HEK293 (cell line): ENCODE data around the gene LHFPL3.

Experiments
- ATF2 ChIP-seq: fragments of 450-650 bp; formaldehyde crosslinking; IDR thresholded peaks from 2 replicates; pipeline ENCODE4 v1.5.1; 2016; ENCODE audit warnings: missing biosample characterization, missing genetic modification characterization, low read depth
- INSM2 ChIP-seq: fragments of 450-650 bp; formaldehyde crosslinking; IDR thresholded peaks from 2 replicates; pipeline ENCODE4 v1.5.1; 2016; ENCODE audit warnings: missing biosample characterization, missing genetic modification characterization
- REPIN1 ChIP-seq: fragments of 450-650 bp; formaldehyde crosslinking; IDR thresholded peaks from 2 replicates; pipeline ENCODE4 v1.5.1; 2017; ENCODE audit warnings: missing biosample characterization, missing genetic modification characterization, low read depth
- TCF7L2 ChIP-seq: IDR thresholded peaks from 2 replicates; pipeline ENCODE4 v1.6.1; 2011; ENCODE audit warnings: low read depth, mild to moderate bottlenecking, inconsistent platforms, low read length, moderate library complexity, borderline replicate concordance
- ZBTB21 ChIP-seq: fragments of 450-650 bp; formaldehyde crosslinking; IDR thresholded peaks from 2 replicates; pipeline ENCODE4 v1.5.1; 2017; ENCODE audit warnings: missing biosample characterization, missing genetic modification characterization
- ZBTB49 ChIP-seq: fragments of 450-650 bp; formaldehyde crosslinking; IDR thresholded peaks from 2 replicates; pipeline ENCODE4 v1.5.1; 2016; ENCODE audit warnings: missing biosample characterization, missing genetic modification characterization, low read depth
- ZNF175 ChIP-seq: fragments of 450-650 bp; formaldehyde crosslinking; IDR thresholded peaks from 2 replicates; pipeline ENCODE4 v1.5.1; 2016; ENCODE audit warnings: missing biosample characterization, missing genetic modification characterization
- ZNF302 ChIP-seq: fragments of 450-650 bp; formaldehyde crosslinking; IDR thresholded peaks from 2 replicates; pipeline ENCODE4 v1.5.1; 2016; ENCODE audit warnings: missing biosample characterization, missing genetic modification characterization, low read depth
- ZNF654 ChIP-seq: fragments of 450-650 bp; formaldehyde crosslinking; IDR thresholded peaks from 2 replicates; pipeline ENCODE4 v1.5.1; 2016; ENCODE audit warnings: low read depth, missing biosample characterization, missing genetic modification characterization
- TF ChIP-seq, protein P1 (sequence below): fragments of 450-650 bp; formaldehyde crosslinking; IDR thresholded peaks from 2 replicates; pipeline ENCODE4 v1.5.1; 2016; ENCODE audit warnings: missing biosample characterization, missing genetic modification characterization
- TF ChIP-seq, protein P2 (sequence below): fragments of 450-650 bp; formaldehyde crosslinking; IDR thresholded peaks from 2 replicates; pipeline ENCODE4 v1.5.1; 2016; ENCODE audit warnings: missing biosample characterization, missing genetic modification characterization
- TF ChIP-seq, protein P3 (sequence below): IDR thresholded peaks from 2 replicates; pipeline ENCODE4 v1.6.1; 2011; ENCODE audit warnings: mild to moderate bottlenecking, low read depth, low read length, borderline replicate concordance
- TF ChIP-seq, protein P4 (sequence below): fragments of 450-650 bp; formaldehyde crosslinking; IDR thresholded peaks from 2 replicates; pipeline ENCODE4 v1.5.1; 2017; ENCODE audit warnings: missing biosample characterization, missing genetic modification characterization

DNA sequence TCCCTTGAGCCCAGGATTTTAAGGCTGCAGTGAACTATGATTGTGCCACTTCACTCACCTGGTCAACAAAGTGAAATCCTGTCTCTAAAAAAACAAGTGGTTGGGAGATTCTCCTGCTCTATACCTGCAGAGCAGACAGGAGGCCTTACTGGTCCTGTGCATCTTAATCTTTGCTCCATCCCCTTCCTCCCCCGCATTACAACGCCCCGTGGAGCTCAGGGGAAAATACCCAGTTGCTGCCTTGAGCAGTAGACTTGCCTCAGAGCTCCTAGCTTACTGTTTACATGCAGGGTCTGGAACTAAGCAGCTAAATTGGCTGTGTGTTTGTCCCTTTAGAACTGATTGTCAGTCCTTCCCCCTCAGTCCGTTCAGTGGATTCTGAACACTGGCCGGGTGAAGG is 561.8 kb downstream of the LHFPL3 start:
- TF ChIP-seq, protein P1, sequence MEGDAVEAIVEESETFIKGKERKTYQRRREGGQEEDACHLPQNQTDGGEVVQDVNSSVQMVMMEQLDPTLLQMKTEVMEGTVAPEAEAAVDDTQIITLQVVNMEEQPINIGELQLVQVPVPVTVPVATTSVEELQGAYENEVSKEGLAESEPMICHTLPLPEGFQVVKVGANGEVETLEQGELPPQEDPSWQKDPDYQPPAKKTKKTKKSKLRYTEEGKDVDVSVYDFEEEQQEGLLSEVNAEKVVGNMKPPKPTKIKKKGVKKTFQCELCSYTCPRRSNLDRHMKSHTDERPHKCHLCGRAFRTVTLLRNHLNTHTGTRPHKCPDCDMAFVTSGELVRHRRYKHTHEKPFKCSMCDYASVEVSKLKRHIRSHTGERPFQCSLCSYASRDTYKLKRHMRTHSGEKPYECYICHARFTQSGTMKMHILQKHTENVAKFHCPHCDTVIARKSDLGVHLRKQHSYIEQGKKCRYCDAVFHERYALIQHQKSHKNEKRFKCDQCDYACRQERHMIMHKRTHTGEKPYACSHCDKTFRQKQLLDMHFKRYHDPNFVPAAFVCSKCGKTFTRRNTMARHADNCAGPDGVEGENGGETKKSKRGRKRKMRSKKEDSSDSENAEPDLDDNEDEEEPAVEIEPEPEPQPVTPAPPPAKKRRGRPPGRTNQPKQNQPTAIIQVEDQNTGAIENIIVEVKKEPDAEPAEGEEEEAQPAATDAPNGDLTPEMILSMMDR (tag by site-specific recombination), result no peak
- TF ChIP-seq ZBTB21 (tag by site-specific recombination) (no peak), ZNF654 (tag by site-specific recombination) (no peak), ATF2 (tag by site-specific recombination) (no peak), REPIN1 (tag by site-specific recombination) (no peak), INSM2 (tag by site-specific recombination) (no peak), TCF7L2 (no peak), ZNF175 (no peak), ZNF302 (tag by site-specific recombination) (no peak), ZBTB49 (tag by site-specific recombination) (no peak)
- TF ChIP-seq, protein P2, sequence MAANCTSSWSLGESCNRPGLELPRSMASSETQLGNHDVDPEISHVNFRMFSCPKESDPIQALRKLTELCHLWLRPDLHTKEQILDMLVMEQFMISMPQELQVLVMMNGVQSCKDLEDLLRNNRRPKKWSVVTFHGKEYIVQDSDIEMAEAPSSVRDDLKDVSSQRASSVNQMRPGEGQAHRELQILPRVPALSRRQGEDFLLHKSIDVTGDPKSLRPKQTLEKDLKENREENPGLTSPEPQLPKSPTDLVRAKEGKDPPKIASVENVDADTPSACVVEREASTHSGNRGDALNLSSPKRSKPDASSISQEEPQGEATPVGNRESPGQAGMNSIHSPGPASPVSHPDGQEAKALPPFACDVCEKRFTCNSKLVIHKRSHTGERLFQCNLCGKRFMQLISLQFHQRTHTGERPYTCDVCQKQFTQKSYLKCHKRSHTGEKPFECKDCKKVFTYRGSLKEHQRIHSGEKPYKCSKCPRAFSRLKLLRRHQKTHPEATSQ, result no peak
- TF ChIP-seq, protein P3, sequence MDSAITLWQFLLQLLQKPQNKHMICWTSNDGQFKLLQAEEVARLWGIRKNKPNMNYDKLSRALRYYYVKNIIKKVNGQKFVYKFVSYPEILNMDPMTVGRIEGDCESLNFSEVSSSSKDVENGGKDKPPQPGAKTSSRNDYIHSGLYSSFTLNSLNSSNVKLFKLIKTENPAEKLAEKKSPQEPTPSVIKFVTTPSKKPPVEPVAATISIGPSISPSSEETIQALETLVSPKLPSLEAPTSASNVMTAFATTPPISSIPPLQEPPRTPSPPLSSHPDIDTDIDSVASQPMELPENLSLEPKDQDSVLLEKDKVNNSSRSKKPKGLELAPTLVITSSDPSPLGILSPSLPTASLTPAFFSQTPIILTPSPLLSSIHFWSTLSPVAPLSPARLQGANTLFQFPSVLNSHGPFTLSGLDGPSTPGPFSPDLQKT, result no peak
- TF ChIP-seq, protein P4, sequence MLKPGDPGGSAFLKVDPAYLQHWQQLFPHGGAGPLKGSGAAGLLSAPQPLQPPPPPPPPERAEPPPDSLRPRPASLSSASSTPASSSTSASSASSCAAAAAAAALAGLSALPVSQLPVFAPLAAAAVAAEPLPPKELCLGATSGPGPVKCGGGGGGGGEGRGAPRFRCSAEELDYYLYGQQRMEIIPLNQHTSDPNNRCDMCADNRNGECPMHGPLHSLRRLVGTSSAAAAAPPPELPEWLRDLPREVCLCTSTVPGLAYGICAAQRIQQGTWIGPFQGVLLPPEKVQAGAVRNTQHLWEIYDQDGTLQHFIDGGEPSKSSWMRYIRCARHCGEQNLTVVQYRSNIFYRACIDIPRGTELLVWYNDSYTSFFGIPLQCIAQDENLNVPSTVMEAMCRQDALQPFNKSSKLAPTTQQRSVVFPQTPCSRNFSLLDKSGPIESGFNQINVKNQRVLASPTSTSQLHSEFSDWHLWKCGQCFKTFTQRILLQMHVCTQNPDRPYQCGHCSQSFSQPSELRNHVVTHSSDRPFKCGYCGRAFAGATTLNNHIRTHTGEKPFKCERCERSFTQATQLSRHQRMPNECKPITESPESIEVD (tag by site-specific recombination), result no peak
